ENCODE results near the gene AR. TPM values are rescaled to one million over a fixed set of nuclear protein-coding genes. Genes with fewer than 3 reads are reported as not detected.

Gene AR
- polyA plus RNA-seq, 1 donor (not counting 4 experiments of a cell fraction or from before 2014, with no cell fraction given): 0.47 TPM

DNA sequence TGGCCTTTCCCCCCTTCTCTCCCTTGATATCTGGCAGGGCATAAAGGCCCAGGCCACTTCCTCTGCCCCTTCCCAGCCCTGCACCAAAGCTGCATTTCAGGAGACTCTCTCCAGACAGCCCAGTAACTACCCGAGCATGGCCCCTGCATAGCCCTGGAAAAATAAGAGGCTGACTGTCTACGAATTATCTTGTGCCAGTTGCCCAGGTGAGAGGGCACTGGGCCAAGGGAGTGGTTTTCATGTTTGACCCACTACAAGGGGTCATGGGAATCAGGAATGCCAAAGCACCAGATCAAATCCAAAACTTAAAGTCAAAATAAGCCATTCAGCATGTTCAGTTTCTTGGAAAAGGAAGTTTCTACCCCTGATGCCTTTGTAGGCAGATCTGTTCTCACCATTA, 183.8 kb downstream of the AR start:
- dilution Hi-C loops (cut with MboI; ENCODE audit: extremely low pct_ligation_motif_present, low sequenced_read_pairs): no loop called here
- Histone ChIP-seq H4K20me1 (ENCODE audit: control insufficient read depth, extremely low read depth, insufficient read depth, low read length) (no peaks in the 10 kb centered on the region), H3K4me2 (ENCODE audit: control insufficient read depth, extremely low read depth, insufficient read depth, low read depth, low read length) (no peak overlapping the region), H3K4me3 (ENCODE audit: control insufficient read depth in 2 of 3, extremely low read depth in 1 of 3, insufficient read depth in 2 of 3, low read depth in 1 of 3, low read length in 3 of 3) (no peak overlapping the region), H3K36me3 (ENCODE audit: control insufficient read depth in 2 of 2, extremely low read depth in 1 of 2, insufficient read depth in 2 of 2, low read length in 2 of 2) (no peaks in the 10 kb centered on the region), H3K9me3 (ENCODE audit: control insufficient read depth, low read depth, low read length) (no peaks in the 10 kb centered on the region), H3K27ac (ENCODE audit: control insufficient read depth, insufficient read depth, low read length) (no peak overlapping the region), H3K9ac (ENCODE audit: control insufficient read depth, extremely low read depth, insufficient read depth, low read length) (no peak overlapping the region), H3K79me2 (ENCODE audit: control insufficient read depth, insufficient read depth, low read length) (no peaks in the 10 kb centered on the region), H2AFZ (ENCODE audit: control insufficient read depth, low read length) (no peak overlapping the region), H3K27me3 (ENCODE audit: control insufficient read depth, extremely low read depth, insufficient read depth, low read length) (no peaks in the 10 kb centered on the region), H3K9me1 (ENCODE audit: control insufficient read depth, extremely low read depth, insufficient read depth, low read length) (no peaks in the 10 kb centered on the region), H3K4me1 (ENCODE audit: control insufficient read depth, extremely low read depth, insufficient read depth, low read length) (no peaks in the 10 kb centered on the region)
- FAIRE-seq (no peak), DNase-seq (ENCODE audit: low read depth, low spot score) (no peak)
- TF ChIP-seq EZH2 (IDR thresholded peaks at IDR 0.05; ENCODE audit: low read length): no peak
- TF ChIP-seq, protein P1, sequence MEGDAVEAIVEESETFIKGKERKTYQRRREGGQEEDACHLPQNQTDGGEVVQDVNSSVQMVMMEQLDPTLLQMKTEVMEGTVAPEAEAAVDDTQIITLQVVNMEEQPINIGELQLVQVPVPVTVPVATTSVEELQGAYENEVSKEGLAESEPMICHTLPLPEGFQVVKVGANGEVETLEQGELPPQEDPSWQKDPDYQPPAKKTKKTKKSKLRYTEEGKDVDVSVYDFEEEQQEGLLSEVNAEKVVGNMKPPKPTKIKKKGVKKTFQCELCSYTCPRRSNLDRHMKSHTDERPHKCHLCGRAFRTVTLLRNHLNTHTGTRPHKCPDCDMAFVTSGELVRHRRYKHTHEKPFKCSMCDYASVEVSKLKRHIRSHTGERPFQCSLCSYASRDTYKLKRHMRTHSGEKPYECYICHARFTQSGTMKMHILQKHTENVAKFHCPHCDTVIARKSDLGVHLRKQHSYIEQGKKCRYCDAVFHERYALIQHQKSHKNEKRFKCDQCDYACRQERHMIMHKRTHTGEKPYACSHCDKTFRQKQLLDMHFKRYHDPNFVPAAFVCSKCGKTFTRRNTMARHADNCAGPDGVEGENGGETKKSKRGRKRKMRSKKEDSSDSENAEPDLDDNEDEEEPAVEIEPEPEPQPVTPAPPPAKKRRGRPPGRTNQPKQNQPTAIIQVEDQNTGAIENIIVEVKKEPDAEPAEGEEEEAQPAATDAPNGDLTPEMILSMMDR (optimal IDR thresholded peaks at IDR 0.05 in 1 of 3, IDR thresholded peaks at IDR 0.05 in 1 of 3, conservative IDR thresholded peaks at IDR 0.05 in 1 of 3; ENCODE audit: extremely low read depth in 1 of 3, insufficient read depth in 2 of 3, low read length in 3 of 3): no peak

DNA sequence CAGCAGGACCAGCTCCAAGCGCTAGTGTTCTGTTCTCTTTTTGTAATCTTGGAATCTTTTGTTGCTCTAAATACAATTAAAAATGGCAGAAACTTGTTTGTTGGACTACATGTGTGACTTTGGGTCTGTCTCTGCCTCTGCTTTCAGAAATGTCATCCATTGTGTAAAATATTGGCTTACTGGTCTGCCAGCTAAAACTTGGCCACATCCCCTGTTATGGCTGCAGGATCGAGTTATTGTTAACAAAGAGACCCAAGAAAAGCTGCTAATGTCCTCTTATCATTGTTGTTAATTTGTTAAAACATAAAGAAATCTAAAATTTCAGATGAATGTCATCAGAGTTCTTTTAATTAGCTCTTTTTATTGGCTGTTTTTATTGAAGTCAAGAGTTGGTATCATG, 186.5 kb downstream of the AR start:
- no peak for TF ChIP-seq EZH2 (IDR thresholded peaks at IDR 0.05; ENCODE audit: low read length)
- TF ChIP-seq, protein P1 (optimal IDR thresholded peaks at IDR 0.05 in 1 of 3, IDR thresholded peaks at IDR 0.05 in 1 of 3, conservative IDR thresholded peaks at IDR 0.05 in 1 of 3; ENCODE audit: extremely low read depth in 1 of 3, insufficient read depth in 2 of 3, low read length in 3 of 3): no peak
- no peak overlapping the region for H3K4me2 ChIP-seq (ENCODE audit: control insufficient read depth, extremely low read depth, insufficient read depth, low read depth, low read length)
- no peaks in the 10 kb centered on the region for H3K36me3 ChIP-seq (ENCODE audit: control insufficient read depth in 2 of 2, extremely low read depth in 1 of 2, insufficient read depth in 2 of 2, low read length in 2 of 2)
- no peaks in the 10 kb centered on the region for H3K9me3 ChIP-seq (ENCODE audit: control insufficient read depth, low read depth, low read length)
- no peak for FAIRE-seq
- no peaks in the 10 kb centered on the region for H3K79me2 ChIP-seq (ENCODE audit: control insufficient read depth, insufficient read depth, low read length)
- dilution Hi-C loops (cut with MboI; ENCODE audit: extremely low pct_ligation_motif_present, low sequenced_read_pairs): no loop called here
- no peaks in the 10 kb centered on the region for H3K9me1 ChIP-seq (ENCODE audit: control insufficient read depth, extremely low read depth, insufficient read depth, low read length)
- no peaks in the 10 kb centered on the region for H3K4me1 ChIP-seq (ENCODE audit: control insufficient read depth, extremely low read depth, insufficient read depth, low read length)
- no peak overlapping the region for H3K27ac ChIP-seq (ENCODE audit: control insufficient read depth, insufficient read depth, low read length)
- H3K27me3 ChIP-seq (ENCODE audit: control insufficient read depth, extremely low read depth, insufficient read depth, low read length): no peaks in the 10 kb centered on the region
- no peak overlapping the region for H3K9ac ChIP-seq (ENCODE audit: control insufficient read depth, extremely low read depth, insufficient read depth, low read length)
- no peak overlapping the region for H3K4me3 ChIP-seq (ENCODE audit: control insufficient read depth in 2 of 3, extremely low read depth in 1 of 3, insufficient read depth in 2 of 3, low read depth in 1 of 3, low read length in 3 of 3)
- no peak for DNase-seq (ENCODE audit: low read depth, low spot score)
- no peaks in the 10 kb centered on the region for H4K20me1 ChIP-seq (ENCODE audit: control insufficient read depth, extremely low read depth, insufficient read depth, low read length)
- H2AFZ ChIP-seq (ENCODE audit: control insufficient read depth, low read length): no peak overlapping the region
